HK-2 (cell line): ENCODE measurements around the gene AGAP1.

Experiments used
- DNase-seq: peaks from one replicate; pipeline ENCODE4 v3.0.0-alpha.2; 2018; ENCODE audit not compliant: unreplicated experiment

AGAP1 gene

GRCh38 chr2:235493775-235494715, at the start of gene AGAP1:
Gene AGAP1, plus strand, starts transcription at chr2:235494043.
- DNase-seq: peak; percentile 85

GRCh38 chr2:235444101-235444597, 49.7 kb upstream of the AGAP1 start:
- DNase-seq: no peak

DNA sequence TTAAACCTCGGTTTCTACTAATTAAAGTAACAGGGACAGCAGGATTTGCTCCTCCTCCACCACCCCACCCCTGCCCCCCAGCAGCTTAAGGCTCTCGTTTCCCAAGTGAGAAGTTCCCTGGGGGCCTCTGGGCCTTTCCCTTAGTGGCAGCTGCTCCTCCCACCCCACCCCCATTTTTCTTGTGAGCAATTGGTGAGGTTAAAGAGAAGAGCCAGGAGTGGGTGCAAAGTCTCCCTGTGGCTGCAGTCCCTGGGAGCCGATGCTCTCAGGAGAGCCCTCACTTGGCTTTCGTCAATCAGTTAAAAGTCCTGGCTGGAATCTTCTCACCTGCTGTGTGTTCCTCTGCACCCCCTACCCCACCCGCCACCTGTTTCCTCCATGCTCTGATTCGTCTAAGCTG, 48.7 kb upstream of the AGAP1 start:
- DNase-seq: no peak

GRCh38 chr2:235446082-235446481, 47.8 kb upstream of the AGAP1 start:
- no peak for DNase-seq

DNA sequence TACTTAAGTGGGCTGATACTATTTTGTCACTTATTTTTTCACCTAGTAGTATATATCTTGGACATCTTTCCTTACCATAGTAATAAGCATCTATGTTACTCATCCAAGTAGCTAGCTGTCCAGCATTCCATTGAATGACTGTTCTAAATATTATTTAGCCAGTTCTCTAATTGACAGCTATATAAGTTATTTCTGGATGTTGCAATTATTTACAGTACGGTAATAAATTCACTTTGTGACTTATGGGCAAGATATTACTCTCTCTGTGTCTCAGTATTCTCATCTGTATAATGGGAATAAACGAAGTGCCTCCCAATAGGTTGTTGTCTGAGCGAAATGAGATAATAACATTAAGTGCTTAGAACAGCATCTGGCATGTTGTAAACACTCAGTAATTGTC, 46.6 kb upstream of the AGAP1 start:
- no peak for DNase-seq

- DNase-seq: no peak
Measured at GRCh38 chr2:235449568-235449967, 44.3 kb upstream of the AGAP1 start.

DNA sequence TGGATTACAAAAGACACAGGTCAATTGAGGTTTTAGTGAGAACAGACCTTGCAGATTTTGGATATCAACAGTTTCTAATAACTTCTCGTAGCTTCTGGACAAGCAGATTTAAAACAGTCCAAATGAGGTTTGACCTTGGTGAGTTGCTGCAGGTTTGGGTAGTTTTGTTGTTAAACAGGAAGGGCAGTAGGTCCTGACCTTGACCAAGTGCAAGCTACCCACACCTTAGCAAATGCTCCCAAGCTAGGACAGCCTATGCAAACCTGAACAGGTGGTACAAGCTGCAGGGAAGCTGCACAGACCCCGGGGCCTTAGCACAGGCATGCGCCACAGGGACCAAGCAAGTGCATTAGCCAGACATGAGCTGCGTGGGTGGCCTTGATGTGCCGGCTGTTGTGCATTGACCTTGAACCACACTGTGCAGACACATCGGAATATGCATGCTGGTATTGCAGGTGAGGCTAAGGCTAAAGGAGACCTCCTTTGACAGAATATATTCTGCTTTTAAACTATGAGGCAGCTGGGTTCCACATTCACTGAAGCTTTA, 40.2 kb upstream of the AGAP1 start:
- no peak for DNase-seq

DNA sequence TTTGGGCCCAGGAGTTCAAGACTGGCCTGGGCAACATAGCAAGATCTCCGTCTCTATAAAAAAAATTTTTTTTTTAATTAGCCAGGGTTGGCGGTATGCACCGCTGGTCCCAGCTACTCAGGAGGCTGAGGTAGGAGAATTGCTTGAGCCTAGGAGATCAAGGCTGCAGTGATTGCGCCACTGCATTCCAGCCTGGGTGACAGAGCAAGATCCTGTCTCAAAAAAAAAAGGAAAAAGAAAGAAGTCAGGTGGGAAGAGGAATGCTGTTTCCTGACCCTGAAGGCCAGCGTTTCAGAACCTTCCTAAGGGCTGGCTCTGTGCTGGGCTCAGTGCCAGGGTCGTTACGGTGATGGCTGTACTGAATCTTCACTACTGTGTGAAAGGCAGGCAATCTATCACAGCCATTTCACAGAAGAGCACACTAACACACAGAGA, 35.0 kb upstream of the AGAP1 start:
- DNase-seq: peak; percentile 58

- no peak for DNase-seq
Measured at GRCh38 chr2:235460548-235461047, 33.2 kb upstream of the AGAP1 start.

- DNase-seq: no peak
Measured at GRCh38 chr2:235461763-235462414, 32.0 kb upstream of the AGAP1 start.

GRCh38 chr2:235462415-235462790, 31.4 kb upstream of the AGAP1 start:
- no peak for DNase-seq

DNA sequence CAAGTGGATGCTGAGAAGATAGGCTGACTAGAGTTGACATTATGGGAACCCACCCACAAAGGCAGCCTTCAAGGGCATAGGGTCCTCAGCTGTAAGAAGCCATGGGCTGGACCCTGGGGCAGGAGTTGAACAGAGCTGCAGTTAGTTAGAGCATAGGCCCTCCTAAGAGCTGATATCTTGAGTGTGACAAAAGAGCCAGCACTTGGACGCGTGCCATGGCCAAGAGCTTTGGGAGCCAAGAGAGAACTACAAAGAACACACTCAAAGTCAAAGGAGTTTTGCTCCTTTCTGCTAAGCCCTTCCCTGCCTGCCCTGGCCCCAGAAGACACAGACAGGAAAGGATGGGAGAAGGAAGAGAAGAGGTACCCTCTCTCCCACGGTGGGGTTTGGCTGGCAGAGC, 29.9 kb upstream of the AGAP1 start:
- no peak for DNase-seq

- no peak for DNase-seq
Measured at GRCh38 chr2:235467588-235467987, 26.3 kb upstream of the AGAP1 start.

DNA sequence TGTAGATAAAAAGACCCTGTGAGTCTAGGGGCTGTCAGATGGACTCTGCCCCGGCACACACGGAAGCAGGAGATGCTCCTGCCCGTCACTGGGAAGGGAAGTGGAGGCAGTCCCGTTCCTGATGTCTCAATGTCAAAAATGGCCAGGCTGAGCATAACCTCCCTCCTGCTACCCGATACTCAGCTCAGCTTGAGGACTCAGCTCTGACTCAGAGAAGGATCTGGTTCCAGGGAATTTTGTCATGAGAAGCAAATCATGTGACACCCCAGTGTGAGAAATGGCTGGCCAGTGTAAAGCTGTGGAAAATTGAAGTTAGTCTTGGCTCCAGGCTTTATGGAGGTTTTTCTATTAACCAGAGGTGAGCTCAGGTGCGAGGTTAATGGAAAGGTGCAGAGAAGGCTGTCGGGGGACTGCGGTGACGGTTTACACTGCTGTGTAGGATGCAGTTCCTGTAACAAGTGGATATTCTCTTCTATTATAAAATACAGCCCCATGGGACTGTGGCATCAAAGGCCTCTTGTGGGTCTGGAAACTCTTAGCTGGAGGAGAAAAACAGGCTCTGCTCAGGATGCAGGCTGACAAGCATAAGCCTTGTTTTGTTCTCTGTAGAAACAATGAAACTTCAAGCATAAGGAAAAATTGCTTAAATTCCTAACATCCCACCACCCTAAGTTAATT, 24.7 kb upstream of the AGAP1 start:
- DNase-seq: peak; percentile 56

GRCh38 chr2:235471186-235471747, 22.6 kb upstream of the AGAP1 start:
- DNase-seq: no peak

- DNase-seq: peak; percentile 35
Measured at GRCh38 chr2:235472443-235472842, 21.4 kb upstream of the AGAP1 start.

DNA sequence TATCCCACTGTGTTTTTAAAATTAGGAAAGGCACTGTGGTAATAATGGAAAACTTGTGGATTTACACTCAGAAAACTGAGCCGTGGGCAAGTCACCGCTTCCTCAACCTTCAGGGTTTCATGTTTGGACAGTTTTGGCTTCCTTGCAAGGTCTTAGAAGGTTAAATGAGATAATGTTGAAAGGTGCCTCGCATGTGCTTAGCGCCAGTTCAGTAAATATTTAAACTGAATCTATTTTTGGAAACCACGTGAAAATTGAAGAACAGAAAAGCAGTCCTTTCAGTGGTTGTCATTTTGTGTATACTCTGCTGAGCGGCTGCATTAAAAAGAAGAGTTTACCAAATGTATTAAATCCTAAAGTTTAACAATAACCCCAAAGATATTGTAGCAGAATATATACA, 15.2 kb upstream of the AGAP1 start:
- DNase-seq: no peak

DNA sequence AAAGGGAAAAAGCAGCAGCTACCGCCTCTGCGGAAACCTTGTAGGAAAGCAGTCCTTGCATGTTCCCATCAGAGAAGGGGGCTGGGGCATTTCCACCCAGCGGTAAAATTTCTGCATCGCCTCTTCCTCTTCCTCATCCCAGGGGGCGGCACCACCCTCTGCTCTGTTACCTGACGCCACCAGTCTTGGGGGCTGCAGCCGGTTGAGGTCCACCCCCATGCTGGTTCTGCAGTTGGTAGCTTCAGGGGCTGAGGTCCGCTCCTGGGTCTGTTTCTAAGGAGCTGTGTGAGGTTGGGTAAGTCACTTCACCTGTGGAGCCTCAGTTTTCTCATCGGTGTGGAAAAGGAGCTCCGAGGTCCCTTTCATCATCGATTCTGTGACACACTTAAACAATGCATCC, 14.2 kb upstream of the AGAP1 start:
- DNase-seq: no peak

GRCh38 chr2:235480614-235481013, 13.2 kb upstream of the AGAP1 start:
- DNase-seq: no peak

DNA sequence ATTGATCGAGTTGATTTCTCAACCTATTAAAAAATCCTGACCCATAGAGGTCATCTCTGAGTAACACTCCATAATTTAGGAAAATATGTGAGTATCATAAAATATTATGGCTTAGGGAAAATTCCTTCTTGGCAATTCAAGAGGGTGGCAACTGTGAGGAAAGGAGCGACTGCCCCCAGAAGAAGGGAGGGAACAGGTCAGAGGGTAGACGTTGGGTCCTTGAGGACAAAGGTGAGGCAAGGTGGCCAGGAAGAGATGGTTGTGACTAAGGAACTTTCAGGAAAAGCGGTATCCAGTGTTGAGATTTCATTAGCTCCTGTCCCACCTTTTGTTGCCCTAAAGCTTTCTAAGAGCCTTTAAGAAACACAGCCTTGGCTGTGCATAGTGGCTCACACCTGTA, 10.5 kb upstream of the AGAP1 start:
- DNase-seq: no peak

DNA sequence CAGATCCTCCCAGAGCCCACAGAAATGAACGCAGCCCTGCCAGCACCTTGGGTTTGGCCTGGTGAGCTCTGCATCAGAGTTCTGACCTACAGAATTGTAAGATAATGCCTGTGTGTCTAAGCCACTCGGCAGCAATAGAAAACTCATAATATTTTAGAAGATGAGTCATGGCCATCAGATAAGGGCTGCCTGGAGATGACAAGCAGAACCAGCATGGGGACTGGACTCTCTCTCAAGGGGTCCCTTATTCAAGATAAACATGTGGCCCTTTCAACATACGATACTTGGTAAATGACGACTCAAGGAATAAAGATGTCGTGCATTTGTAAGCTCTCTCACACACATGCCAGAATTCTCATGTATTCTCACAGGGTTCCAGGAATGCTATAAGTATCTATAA, 8.5 kb upstream of the AGAP1 start:
- no peak for DNase-seq

DNA sequence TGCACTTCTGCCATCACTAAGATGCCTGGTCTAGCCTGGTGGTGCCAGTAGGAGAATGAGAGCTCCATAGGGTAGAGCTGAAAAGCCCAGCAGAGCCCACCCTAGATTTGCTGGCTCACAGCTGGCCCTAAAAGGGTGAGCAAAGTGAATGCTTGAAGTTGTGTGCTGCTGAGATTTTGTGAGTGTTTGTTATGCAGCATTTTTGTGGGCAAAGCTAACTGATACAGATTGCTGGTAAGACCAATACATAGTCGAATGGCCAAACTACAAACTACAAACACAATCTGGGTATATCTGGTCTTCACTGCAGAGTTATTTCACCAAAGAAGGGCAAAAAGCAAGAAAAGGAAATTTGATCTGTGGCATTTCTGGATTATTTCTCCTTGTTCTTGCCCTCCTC, 7.1 kb upstream of the AGAP1 start:
- DNase-seq: no peak
